HG03432 (cell line): ENCODE results near the gene SFMBT2.
"Not testable (repeated sequence)": the region's sequence is repeated elsewhere in the genome, so short reads cannot be mapped to it uniquely, and the experiment has no call there.

Experiments used
- ATAC-seq: cut with Tn5 transposase; IDR thresholded peaks from one replicate; pipeline ENCODE4 v1.9.1; 2021; ENCODE audit warnings: mild to moderate bottlenecking, moderate library complexity; ENCODE audit not compliant: unreplicated experiment

SFMBT2 gene

GRCh38 chr10:7302392-7302906, 108.4 kb downstream of the SFMBT2 start:
- ATAC-seq = no peak

DNA sequence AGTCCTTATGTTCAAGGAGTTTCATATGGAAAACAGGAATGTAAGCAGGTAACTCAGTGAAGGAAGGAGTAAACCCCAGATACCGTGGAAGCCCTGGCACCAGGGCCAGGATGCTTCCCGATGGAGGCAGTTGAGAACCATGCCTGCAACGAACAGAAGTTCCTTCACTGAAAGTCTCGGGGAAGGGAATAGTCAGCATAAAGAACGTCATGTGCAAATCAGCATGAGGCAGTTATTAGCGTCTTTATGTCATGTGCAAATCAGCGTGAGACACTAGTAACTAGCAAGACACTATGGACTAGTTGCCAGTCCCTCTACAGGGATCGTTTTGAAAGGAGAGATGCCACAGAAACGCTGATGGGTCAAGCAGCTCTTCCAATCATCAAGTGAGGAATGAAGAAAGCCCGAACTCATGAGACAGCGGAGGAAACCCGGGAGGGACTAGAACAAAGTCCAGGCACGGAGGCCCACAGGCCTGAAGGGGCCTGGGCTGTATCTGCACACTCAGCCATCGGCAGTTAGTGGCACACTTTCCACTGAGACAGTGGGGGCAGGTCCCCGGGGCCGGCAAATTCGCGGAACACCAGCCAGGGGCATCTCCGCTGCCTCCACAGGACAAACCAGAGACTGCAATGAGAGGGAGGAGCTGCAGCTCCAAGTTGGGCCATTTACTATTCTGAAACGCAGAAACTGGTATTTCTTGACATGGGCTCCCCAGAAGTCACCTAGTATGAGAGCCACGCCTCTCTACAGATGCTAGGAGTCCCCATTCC, 109.6 kb downstream of the SFMBT2 start:
- ATAC-seq = no peak

DNA sequence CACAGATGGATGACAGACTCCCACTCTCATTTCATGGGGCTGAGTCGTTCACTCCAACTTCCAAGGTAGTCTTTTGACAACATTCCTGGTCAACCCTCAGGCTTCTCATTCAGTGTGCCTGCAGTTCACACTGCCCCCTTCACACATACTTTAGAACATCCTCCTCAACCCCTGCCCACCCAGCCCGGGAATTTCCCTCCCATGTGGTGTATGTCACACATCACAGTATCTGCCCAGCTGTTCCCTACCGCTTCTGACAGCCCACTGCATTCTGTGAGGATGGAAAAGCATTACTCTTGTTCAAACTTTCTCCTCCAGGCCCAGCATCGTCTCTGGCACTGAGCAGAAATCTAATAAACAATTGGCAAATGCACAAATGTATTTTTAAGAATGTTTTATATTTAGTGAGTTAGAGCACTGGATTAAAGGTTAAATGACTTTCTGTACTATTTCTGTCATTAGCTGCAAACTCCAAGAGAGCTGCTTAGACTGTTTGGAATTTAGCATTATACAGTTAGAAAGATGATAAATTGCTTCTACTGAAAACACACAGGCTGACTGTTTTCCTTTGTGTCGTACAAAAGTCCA, 110.4 kb downstream of the SFMBT2 start:
- peak; percentile 55 for ATAC-seq

DNA sequence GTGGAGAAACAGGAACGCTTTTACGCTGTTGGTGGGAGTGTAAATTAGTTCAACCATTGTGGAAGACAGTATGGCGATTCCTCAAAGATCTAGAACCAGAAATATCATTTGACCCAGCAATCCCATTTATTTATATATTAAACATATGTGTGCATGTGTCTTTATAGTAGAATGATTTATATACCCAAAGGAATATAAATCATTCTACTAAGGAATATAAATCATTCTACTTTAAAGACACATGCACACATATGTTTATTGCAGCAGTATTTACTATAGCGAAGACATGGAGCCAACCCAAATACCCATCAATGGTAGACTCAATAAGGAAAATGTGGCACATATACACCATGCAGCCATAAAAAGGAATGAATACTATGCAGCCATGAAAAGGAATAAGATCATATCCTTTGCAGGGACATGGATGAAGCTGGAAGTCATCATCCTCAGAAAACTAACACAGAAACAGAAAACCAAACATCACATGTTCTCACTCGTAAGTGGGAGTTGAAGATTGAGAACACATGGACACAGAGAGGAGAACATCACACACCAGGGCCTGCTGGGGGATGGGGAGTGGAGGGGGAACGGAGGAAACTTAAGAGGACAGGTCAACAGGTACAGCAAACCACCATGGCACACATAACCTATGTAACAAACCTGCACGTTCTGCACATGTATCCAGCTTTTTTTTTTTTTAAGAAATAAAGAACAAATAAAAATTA, 111.1 kb downstream of the SFMBT2 start:
- not testable (repeated sequence) for ATAC-seq

- no peak for ATAC-seq
These were observed 112.3 kb downstream of the SFMBT2 start for GRCh38 chr10:7298495-7298894.

GRCh38 chr10:7297094-7297493, 113.7 kb downstream of the SFMBT2 start:
- no peak for ATAC-seq

DNA sequence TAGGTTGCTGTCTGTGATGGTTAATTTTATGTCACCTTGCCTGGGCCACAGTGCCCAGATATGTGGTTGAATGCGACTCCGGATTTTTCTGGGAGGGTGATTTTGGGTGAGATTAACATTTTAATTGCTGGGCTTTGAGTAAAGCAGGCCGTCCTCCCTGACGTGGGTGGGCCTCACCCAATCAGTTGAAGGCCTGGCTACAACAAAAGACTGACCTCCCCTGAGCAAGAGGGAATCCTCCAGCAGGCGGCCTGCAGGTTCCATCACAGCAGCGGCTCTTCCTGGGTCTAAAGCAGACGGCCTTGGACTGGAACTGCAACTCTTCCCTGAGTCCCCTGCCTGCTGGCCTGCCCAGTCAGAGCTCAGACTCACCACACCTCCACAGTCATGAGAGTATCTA, 114.2 kb downstream of the SFMBT2 start:
- ATAC-seq = no peak

DNA sequence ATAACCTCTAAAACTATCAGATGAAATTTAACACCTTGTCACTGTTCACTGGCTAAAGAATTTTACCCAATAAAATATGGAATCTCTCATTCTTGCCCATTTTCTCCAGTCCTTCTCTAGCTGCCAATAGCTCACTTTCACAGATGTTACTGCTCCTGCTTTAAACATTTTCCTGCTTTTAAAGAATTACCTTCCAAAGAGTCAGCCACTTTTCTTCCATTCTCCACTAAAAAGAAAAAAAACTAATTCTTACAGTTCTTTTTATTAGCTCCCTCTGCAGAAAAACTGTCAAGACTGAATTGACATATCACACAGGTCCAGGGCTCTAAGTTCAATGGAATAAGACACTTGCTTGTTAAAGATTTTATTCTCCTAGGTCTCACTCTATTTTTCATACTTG, 114.8 kb downstream of the SFMBT2 start:
- no peak for ATAC-seq

DNA sequence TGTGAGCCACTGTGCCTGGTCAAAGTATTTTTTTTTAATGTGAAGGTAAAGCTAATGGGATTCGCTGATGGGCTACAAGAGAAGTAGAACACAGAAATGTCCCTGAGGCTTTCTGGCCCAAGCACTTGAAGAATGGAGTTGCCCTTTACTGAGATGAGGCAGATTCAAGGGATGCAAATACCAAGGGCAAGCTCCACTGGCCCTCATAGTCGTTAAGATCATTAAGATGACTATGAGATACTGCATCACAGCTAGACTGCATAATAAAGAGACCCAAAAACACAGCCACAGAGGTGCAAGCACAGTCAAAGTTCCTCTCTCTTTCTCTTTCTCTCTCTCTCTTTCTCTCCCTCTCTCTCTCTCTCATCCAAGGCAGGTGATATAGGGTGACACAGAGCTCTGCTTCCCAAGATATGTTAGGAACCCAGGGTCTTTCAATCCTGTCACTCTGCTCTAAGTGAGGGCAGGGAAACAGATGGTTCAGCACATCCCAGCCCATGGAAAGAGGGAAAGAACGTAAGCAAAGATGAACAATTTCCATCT, 117.4 kb downstream of the SFMBT2 start:
- no peak for ATAC-seq

GRCh38 chr10:7291487-7292270, 119.2 kb downstream of the SFMBT2 start:
- no peak for ATAC-seq

GRCh38 chr10:7288060-7288690, 122.7 kb downstream of the SFMBT2 start:
- ATAC-seq = no peak

DNA sequence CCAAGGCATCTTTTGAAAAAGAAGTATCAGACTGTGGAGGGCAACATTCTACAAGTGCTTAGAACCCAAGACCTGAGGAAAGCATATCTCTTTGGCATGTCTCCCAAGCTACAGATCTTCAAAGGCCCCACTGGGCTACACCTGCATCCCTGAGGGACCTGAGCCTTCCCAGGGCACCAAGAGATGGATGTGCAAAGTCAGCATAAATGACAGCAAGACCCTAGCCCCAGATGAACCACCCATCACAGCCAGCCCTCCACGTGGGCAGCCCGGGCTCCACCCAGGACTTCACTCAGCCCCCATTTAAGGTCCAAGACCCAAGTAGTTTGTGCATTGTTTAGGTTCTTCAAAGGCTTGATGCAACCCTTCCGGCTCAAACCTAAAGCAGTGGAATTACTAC, 123.5 kb downstream of the SFMBT2 start:
- ATAC-seq = no peak

GRCh38 chr10:7285522-7286322, 125.1 kb downstream of the SFMBT2 start:
- no peak for ATAC-seq

DNA sequence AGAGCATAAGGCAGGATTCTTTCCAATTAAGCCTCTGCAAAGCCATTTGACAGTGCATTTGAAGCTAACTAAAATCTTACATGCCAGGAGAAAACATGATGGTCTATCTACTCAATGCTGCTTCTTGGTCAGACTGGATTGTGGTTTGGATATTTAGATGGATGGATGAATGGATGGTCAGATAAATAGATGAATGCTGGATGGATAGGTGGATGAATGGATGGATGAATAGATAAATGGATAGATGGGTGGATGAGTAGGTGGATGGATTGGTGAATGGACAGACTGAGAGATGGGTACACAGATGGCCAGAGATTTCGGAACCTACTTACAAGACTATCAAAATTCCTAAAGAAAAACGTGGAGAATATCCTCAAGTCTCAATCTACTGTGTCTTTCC, 127.6 kb downstream of the SFMBT2 start:
- ATAC-seq = no peak

GRCh38 chr10:7282457-7282856, 128.4 kb downstream of the SFMBT2 start:
- ATAC-seq = no peak

- ATAC-seq = no peak
These were observed 129.4 kb downstream of the SFMBT2 start for GRCh38 chr10:7281429-7281828.

DNA sequence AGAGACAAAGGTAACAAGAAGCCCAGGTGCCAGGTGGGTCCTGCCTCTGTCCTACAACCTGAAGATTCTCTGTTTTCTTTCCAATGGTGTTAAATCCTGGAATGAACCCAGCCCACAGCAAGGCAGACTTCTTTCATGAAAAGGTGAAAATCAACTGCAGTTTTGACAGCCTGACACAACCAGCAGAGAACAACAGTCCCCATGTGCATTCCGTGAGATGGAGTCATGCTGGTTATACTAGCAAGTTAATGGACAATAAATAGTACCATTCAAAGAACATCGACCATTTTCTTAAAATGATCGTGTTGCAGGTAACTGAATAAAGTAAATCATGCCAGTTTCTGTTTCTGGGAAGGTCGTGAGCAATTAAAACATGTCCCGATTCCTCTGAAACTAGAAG, 131.5 kb downstream of the SFMBT2 start:
- no peak for ATAC-seq

DNA sequence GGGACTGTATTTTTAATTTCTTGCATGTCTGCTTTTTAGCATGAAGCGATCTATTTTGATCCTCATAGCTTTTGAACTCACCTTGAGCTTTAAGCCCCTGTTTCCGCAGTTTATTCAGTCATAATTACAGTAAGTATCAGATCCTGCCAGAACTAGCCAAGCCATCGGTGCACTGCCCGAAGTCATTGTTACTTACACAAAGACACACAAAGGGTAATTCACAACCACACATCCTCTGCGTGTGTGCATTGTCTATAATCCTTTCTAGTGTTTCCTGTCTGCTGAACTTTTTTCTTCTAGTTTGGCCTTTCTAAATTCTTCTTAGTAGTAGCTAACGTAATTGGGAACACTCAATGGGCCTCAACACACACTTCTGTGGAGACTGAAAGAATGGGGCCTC, 133.0 kb downstream of the SFMBT2 start:
- ATAC-seq = no peak

DNA sequence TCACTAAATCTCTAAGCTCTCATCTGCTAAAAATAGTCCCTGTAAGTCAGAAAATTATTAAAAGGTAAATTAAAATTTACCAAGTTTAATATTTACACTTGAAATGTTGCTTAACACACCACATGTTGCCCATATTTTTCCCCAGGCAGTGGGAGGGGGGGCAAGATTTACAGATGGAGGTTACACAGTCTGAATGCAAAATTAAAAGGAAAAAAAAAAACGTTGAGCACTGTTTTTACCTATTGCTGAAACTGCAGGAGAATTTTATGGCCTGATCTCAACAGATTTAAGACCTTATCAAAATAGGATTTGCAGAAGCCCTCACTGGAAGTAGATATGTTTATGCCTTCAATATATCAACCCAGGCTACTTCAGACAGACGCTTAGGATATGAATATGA, 133.4 kb downstream of the SFMBT2 start:
- ATAC-seq = no peak
